CD14-positive monocyte (primary cell): ENCODE measurements around the gene IQSEC3. TPM values are rescaled to one million over a fixed set of nuclear protein-coding genes. Genes with fewer than 3 reads are reported as not detected.
A peak's percentile ranks its signal among the peaks of the same experiment; 100 is the strongest.

Source experiments
- DNase-seq, 3 donors: peaks; one replicate each; pipeline ENCODE4 v3.0.0-alpha.2; 2011 to 2022
- H2AFZ ChIP-seq: 2 replicates; pipeline ENCODE4 v1.6.0; 2012; ENCODE audit warnings: mild to moderate bottlenecking, low read depth, low read length, inconsistent platforms; ENCODE audit not compliant: insufficient read depth, poor library complexity, severe bottlenecking
- H3K27ac ChIP-seq, 2 donors: 1 replicate in 1 of 2; 2 replicates in 1 of 2; pipeline ENCODE4 v1.5.1; 2012 to 2013; ENCODE audit warnings: low read length in 2 of 2, control low read depth in 1 of 2, inconsistent platforms in 1 of 2, low read depth in 1 of 2, mild to moderate bottlenecking in 1 of 2
- H3K27me3 ChIP-seq, 2 donors: one replicate each; pipeline versions ENCODE4 v1.6.0 to v1.6.1; 2011 to 2013; ENCODE audit warnings: low read length in 2 of 2; ENCODE audit not compliant: control insufficient read depth in 2 of 2, insufficient read depth in 2 of 2
- H3K36me3 ChIP-seq, 2 donors: replicated peaks in 1 of 2; 1 replicate in 1 of 2; 2 replicates in 1 of 2; pipeline versions ENCODE4 v1.5.1 to v1.6.1; 2012 to 2013; ENCODE audit warnings: low read length in 2 of 2, control low read depth in 1 of 2, inconsistent platforms in 1 of 2, mild to moderate bottlenecking in 1 of 2; ENCODE audit not compliant: insufficient read depth in 2 of 2, control insufficient read depth in 1 of 2
- H3K4me1 ChIP-seq, 2 donors: 1 replicate in 1 of 2; 2 replicates in 1 of 2; pipeline versions ENCODE4 v1.5.1 to v1.6.1; 2012 to 2013; ENCODE audit warnings: low read length in 2 of 2, control low read depth in 1 of 2, inconsistent platforms in 1 of 2, mild to moderate bottlenecking in 1 of 2, moderate library complexity in 1 of 2; ENCODE audit not compliant: insufficient read depth in 2 of 2, control insufficient read depth in 1 of 2
- H3K4me2 ChIP-seq: replicated peaks from 2 replicates; pipeline ENCODE3; 2012; ENCODE audit warnings: low read length, moderate library complexity, mild to moderate bottlenecking; ENCODE audit not compliant: poor library complexity, severe bottlenecking; ENCODE audit errors: extremely low read depth
- H3K4me3 ChIP-seq, 3 experiments: fragments of 200-600 bp in 1 of 3; sonication (generic) in 1 of 3; replicated peaks in 1 of 3; 1 replicate in 2 of 3; 2 replicates in 1 of 3; pipeline ENCODE4 v1.5.1; 2011 to 2013; ENCODE audit warnings: low read length in 3 of 3, mild to moderate bottlenecking in 3 of 3, control low read depth in 2 of 3, low read depth in 2 of 3, inconsistent platforms in 1 of 3, moderate library complexity in 1 of 3
- H3K79me2 ChIP-seq: 2 replicates; pipeline ENCODE4 v1.6.0; 2012; ENCODE audit warnings: mild to moderate bottlenecking, control low read depth, inconsistent platforms, low read length, moderate library complexity; ENCODE audit not compliant: insufficient read depth
- H3K9ac ChIP-seq: 2 replicates; pipeline ENCODE4 v1.6.0; 2017; ENCODE audit warnings: low read length, mild to moderate bottlenecking; ENCODE audit not compliant: insufficient read depth, poor library complexity, severe bottlenecking
- H3K9me3 ChIP-seq, 2 donors: replicated peaks in 1 of 2; 1 replicate in 1 of 2; 2 replicates in 1 of 2; pipeline versions ENCODE4 v1.5.1 to v1.6.1; 2012 to 2013; ENCODE audit warnings: low read length in 2 of 2, control low read depth in 1 of 2; ENCODE audit not compliant: control insufficient read depth in 1 of 2, insufficient read depth in 1 of 2
- H4K20me1 ChIP-seq: 2 replicates; pipeline ENCODE4 v1.6.0; 2012; ENCODE audit warnings: mild to moderate bottlenecking, low read length, control low read depth, moderate library complexity; ENCODE audit not compliant: insufficient read depth
- H3K27ac Mint-ChIP-seq, 7 donors: one replicate each; pipeline ENCODE4 v1.8.0; 2020; ENCODE audit warnings: mild to moderate bottlenecking in 7 of 7, mixed read lengths in 7 of 7, moderate library complexity in 6 of 7, inconsistent platforms in 2 of 7
- H3K27me3 Mint-ChIP-seq, 3 donors: one replicate each; pipeline ENCODE4 v1.8.0; 2021 to 2022; ENCODE audit warnings: low read depth in 3 of 3, mild to moderate bottlenecking in 3 of 3, mixed read lengths in 3 of 3, moderate library complexity in 3 of 3, inconsistent platforms in 1 of 3
- H3K36me3 Mint-ChIP-seq, 2 donors: one replicate each; pipeline ENCODE4 v1.8.0; 2020; ENCODE audit warnings: mixed read lengths in 2 of 2, inconsistent platforms in 1 of 2, mild to moderate bottlenecking in 1 of 2
- H3K4me1 Mint-ChIP-seq: one replicate; pipeline ENCODE4 v1.8.0; 2020; ENCODE audit warnings: mild to moderate bottlenecking, mixed read lengths
- H3K4me3 Mint-ChIP-seq, 2 donors: one replicate each; pipeline ENCODE4 v1.8.0; 2020; ENCODE audit warnings: mild to moderate bottlenecking in 2 of 2, mixed read lengths in 2 of 2, moderate library complexity in 1 of 2
- H3K9me3 Mint-ChIP-seq, 7 donors: one replicate each; pipeline ENCODE4 v1.8.0; 2020 to 2022; ENCODE audit warnings: mixed read lengths in 7 of 7, mild to moderate bottlenecking in 6 of 7, moderate library complexity in 6 of 7, inconsistent platforms in 2 of 7
- CTCF ChIP-seq: fragments of 200-600 bp; IDR thresholded peaks from one replicate; pipeline ENCODE4 v1.8.0; 2022; ENCODE audit warnings: antibody characterized with exemption, mild to moderate bottlenecking
- WGBS: methylation state at CpG from one replicate; pipeline ENCODE4 v1.1.5; 2013; ENCODE audit warnings: missing lambda C conversion rate; ENCODE audit not compliant: insufficient coverage; 5-methylcytosine and 5-hydroxymethylcytosine counted together
- intact Hi-C, 2 donors: fragments of 100-400 bp; cut with micrococcal nuclease; formaldehyde crosslinking; loops; one replicate each; pipeline versions ENCODE4 v1.15.0 to v1.15.1; 2023
- polyA plus RNA-seq, 3 donors: library from polyadenylated mRNA; depleted of rRNA in 1 of 3; unstranded in 2 of 3; stranded (reverse) in 1 of 3; fragments of 300-500 nt in 2 of 3; fragments of >200 nt in 1 of 3; fragmentation: Illumina TruSeq in 2 of 3; gene quantifications; 1 replicate in 2 of 3; 2 replicates in 1 of 3; pipeline ENCODE4 v1.2.3, GENCODE V29; 2012 to 2021

The IQSEC3 gene
- polyA plus RNA-seq, 3 donors, result not detected

- no peak overlapping the region for H3K4me3 Mint-ChIP-seq
- H3K4me1 ChIP-seq, result peaks cover 37% of the 10 kb centered on the region in 2 donors
- H3K9me3 ChIP-seq, result no peaks in the 10 kb centered on the region
- H3K27ac ChIP-seq, result no peak overlapping the region
- H3K4me1 Mint-ChIP-seq, result peaks cover 46% of the 10 kb centered on the region
- no peak overlapping the region for H3K4me2 ChIP-seq
- intact Hi-C loops, result no loop called here
- no peak overlapping the region for H3K9ac ChIP-seq
- WGBS, result 92% methylated on average over 8 of the region's 12 CpGs
- DNase-seq, result no peak
- no peak overlapping the region for H3K4me3 ChIP-seq
- H4K20me1 ChIP-seq, result no peaks in the 10 kb centered on the region
- no peak overlapping the region for H2AFZ ChIP-seq
- H3K36me3 ChIP-seq, result peaks cover 0 to 16% of the 10 kb centered on the region in 2 donors
- peaks cover 7 to 14% (median 11%) of the 10 kb centered on the region in 3 donors for H3K27me3 Mint-ChIP-seq
- H3K27me3 ChIP-seq, result peaks cover 3 to 8% of the 10 kb centered on the region in 2 donors
- no peak for TF ChIP-seq CTCF
- H3K27ac Mint-ChIP-seq, result no peak overlapping the region
- no peaks in the 10 kb centered on the region for H3K79me2 ChIP-seq
- H3K9me3 Mint-ChIP-seq, result peaks cover 0 to 2% (median 0%) of the 10 kb centered on the region in 7 donors
- H3K36me3 Mint-ChIP-seq, result peaks cover 16 to 40% of the 10 kb centered on the region in 2 donors
Observed at GRCh38 chr12:209851-210250, 143.3 kb downstream of the IQSEC3 start.

- Histone ChIP-seq H3K9ac (no peak overlapping the region), H3K27me3 (peaks cover 0 to 2% of the 10 kb centered on the region in 2 donors), H3K36me3 (peaks cover 0 to 16% of the 10 kb centered on the region in 2 donors), H2AFZ (no peak overlapping the region), H4K20me1 (no peaks in the 10 kb centered on the region), H3K4me1 (peaks cover 43 to 44% of the 10 kb centered on the region in 2 donors), H3K79me2 (no peaks in the 10 kb centered on the region), H3K4me3 (no peak overlapping the region), H3K9me3 (no peaks in the 10 kb centered on the region), H3K27ac (no peak overlapping the region), H3K4me2 (no peak overlapping the region)
- peaks cover 53% of the 10 kb centered on the region for H3K4me1 Mint-ChIP-seq
- intact Hi-C loops, result no loop called here
- no peak overlapping the region for H3K4me3 Mint-ChIP-seq
- H3K27ac Mint-ChIP-seq, result peak overlapping the region in 3 of 7 donors; percentile 17 to 26 (median 25)
- WGBS, result 83% methylated on average over 13 of the region's 16 CpGs
- H3K9me3 Mint-ChIP-seq, result peaks cover 0 to 2% (median 0%) of the 10 kb centered on the region in 7 donors
- no peak for DNase-seq
- no peak for TF ChIP-seq CTCF
- peaks cover 3 to 11% (median 6%) of the 10 kb centered on the region in 3 donors for H3K27me3 Mint-ChIP-seq
- peaks cover 16 to 35% of the 10 kb centered on the region in 2 donors for H3K36me3 Mint-ChIP-seq
Observed at GRCh38 chr12:210277-211141, 143.9 kb downstream of the IQSEC3 start.
